ENCODE measurements around the gene IFTAP. TPM values are rescaled to one million over a fixed set of nuclear protein-coding genes. Genes with fewer than 3 reads are reported as not detected.

IFTAP gene
- total RNA-seq, 2 donors from 2014 or later = 0.89 to 2.2 TPM

GRCh38 chr11:36693139-36693843, 99.0 kb downstream of the IFTAP start:
- H3K4me3 Mint-ChIP-seq = no peak overlapping the region
- DNase-seq (ENCODE audit: low spot score) = no peak
- H3K27me3 Mint-ChIP-seq = peaks cover 8 to 23% of the 10 kb centered on the region in 2 donors
- ATAC-seq = no peak
- no peaks in the 10 kb centered on the region for H3K36me3 Mint-ChIP-seq
- H3K27ac Mint-ChIP-seq = no peak overlapping the region
- H3K9me3 Mint-ChIP-seq = no peaks in the 10 kb centered on the region
- H3K4me1 Mint-ChIP-seq (ENCODE audit: low read depth in 2 of 2) = no peaks in the 10 kb centered on the region

DNA sequence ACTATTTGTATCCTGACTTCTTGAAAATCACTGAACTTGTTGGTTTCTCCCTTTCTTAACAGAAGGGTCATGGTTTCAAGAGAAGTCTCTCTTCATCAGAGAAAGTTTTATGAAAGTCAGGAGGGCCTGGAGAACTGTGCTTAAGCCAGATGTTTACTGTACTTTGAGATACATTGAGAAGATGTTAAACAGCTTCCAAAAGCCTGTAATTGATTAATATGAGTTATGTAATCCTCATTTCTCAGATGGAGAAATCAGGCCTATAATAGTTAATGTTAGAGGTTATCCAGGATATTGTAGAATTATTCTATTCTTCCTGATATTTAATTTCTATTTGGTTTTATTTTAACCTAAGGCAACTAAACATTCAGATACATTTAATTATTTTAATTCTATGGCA, 100.8 kb downstream of the IFTAP start:
- Mint-ChIP-seq H3K27me3 (peaks cover 3 to 23% of the 10 kb centered on the region in 2 donors), H3K4me1 (ENCODE audit: low read depth in 2 of 2) (no peaks in the 10 kb centered on the region), H3K36me3 (no peaks in the 10 kb centered on the region), H3K4me3 (no peak overlapping the region), H3K27ac (no peak overlapping the region), H3K9me3 (no peaks in the 10 kb centered on the region)
- ATAC-seq (no peak), DNase-seq (ENCODE audit: low spot score) (no peak)

GRCh38 chr11:36695571-36695970, 101.3 kb downstream of the IFTAP start:
- H3K36me3 Mint-ChIP-seq = no peaks in the 10 kb centered on the region
- DNase-seq (ENCODE audit: low spot score) (no peak), ATAC-seq (no peak)
- H3K4me1 Mint-ChIP-seq (ENCODE audit: low read depth in 2 of 2) = no peaks in the 10 kb centered on the region
- no peak overlapping the region for H3K27ac Mint-ChIP-seq
- H3K9me3 Mint-ChIP-seq = no peaks in the 10 kb centered on the region
- no peak overlapping the region for H3K4me3 Mint-ChIP-seq
- peaks cover 4 to 23% of the 10 kb centered on the region in 2 donors for H3K27me3 Mint-ChIP-seq

- Mint-ChIP-seq H3K4me3 (no peak overlapping the region), H3K27me3 (peaks cover 10 to 23% of the 10 kb centered on the region in 2 donors), H3K4me1 (ENCODE audit: low read depth in 2 of 2) (no peaks in the 10 kb centered on the region), H3K36me3 (no peaks in the 10 kb centered on the region), H3K27ac (no peak overlapping the region), H3K9me3 (no peaks in the 10 kb centered on the region)
- no peak for ATAC-seq
- no peak for DNase-seq (ENCODE audit: low spot score)
Measured at GRCh38 chr11:36696550-36696949, 102.2 kb downstream of the IFTAP start.

- no peaks in the 10 kb centered on the region for H3K9me3 Mint-ChIP-seq
- no peak overlapping the region for H3K27ac Mint-ChIP-seq
- no peak overlapping the region for H3K4me3 Mint-ChIP-seq
- ATAC-seq (no peak), DNase-seq (ENCODE audit: low spot score) (no peak)
- no peaks in the 10 kb centered on the region for H3K4me1 Mint-ChIP-seq (ENCODE audit: low read depth in 2 of 2)
- no peaks in the 10 kb centered on the region for H3K36me3 Mint-ChIP-seq
- peaks cover 22 to 29% of the 10 kb centered on the region in 2 donors for H3K27me3 Mint-ChIP-seq
Measured at GRCh38 chr11:36699271-36699670, 105.0 kb downstream of the IFTAP start.

GRCh38 chr11:36700246-36700645, 105.9 kb downstream of the IFTAP start:
- H3K4me3 Mint-ChIP-seq = no peak overlapping the region
- no peaks in the 10 kb centered on the region for H3K36me3 Mint-ChIP-seq
- no peak overlapping the region for H3K27ac Mint-ChIP-seq
- peak in 1 of 2 donors; percentile 48 for ATAC-seq
- no peaks in the 10 kb centered on the region for H3K9me3 Mint-ChIP-seq
- no peak for DNase-seq (ENCODE audit: low spot score)
- no peaks in the 10 kb centered on the region for H3K4me1 Mint-ChIP-seq (ENCODE audit: low read depth in 2 of 2)
- peaks cover 22 to 29% of the 10 kb centered on the region in 2 donors for H3K27me3 Mint-ChIP-seq

GRCh38 chr11:36702330-36703054, 108.2 kb downstream of the IFTAP start:
- H3K9me3 Mint-ChIP-seq = no peaks in the 10 kb centered on the region
- H3K36me3 Mint-ChIP-seq = no peaks in the 10 kb centered on the region
- DNase-seq (ENCODE audit: low spot score) (no peak), ATAC-seq (no peak)
- H3K4me3 Mint-ChIP-seq = no peak overlapping the region
- no peaks in the 10 kb centered on the region for H3K4me1 Mint-ChIP-seq (ENCODE audit: low read depth in 2 of 2)
- peaks cover 24 to 28% of the 10 kb centered on the region in 2 donors for H3K27me3 Mint-ChIP-seq
- no peak overlapping the region for H3K27ac Mint-ChIP-seq

GRCh38 chr11:36703055-36703404, 108.7 kb downstream of the IFTAP start:
- DNase-seq (ENCODE audit: low spot score) = no peak
- no peak for ATAC-seq
- Mint-ChIP-seq H3K9me3 (no peaks in the 10 kb centered on the region), H3K36me3 (no peaks in the 10 kb centered on the region), H3K4me3 (no peak overlapping the region), H3K4me1 (ENCODE audit: low read depth in 2 of 2) (no peaks in the 10 kb centered on the region), H3K27ac (no peak overlapping the region), H3K27me3 (peaks cover 28 to 33% of the 10 kb centered on the region in 2 donors)

Other genes starting within 250 kb of the IFTAP start
- gene TRAF6, start 84.2 kb upstream of the IFTAP start, total RNA-seq = 10 to 100 TPM; 15.3 to 25.3 TPM
- under 1 TPM; 0.25 to 0.55 TPM for gene RAG1, start 26.5 kb upstream of the IFTAP start, total RNA-seq
- not detected for gene RAG2, start 3.7 kb downstream of the IFTAP start, total RNA-seq